Activated T-helper 17 cell treated with anti-CD3 and anti-CD28 coated beads, Interleukin-2, amount 50 U/mL, for 72 hours (primary cell): ENCODE results near the gene GPR143. TPM values are rescaled to one million over a fixed set of nuclear protein-coding genes. Genes with fewer than 3 reads are reported as not detected.

Experiments used
- ATAC-seq: fragments of 150-1000 bp; cut with Tn5 transposase; replicated peaks from 2 replicates; pipeline ENCODE4 v1.10.0; 2021; ENCODE audit warnings: mild to moderate bottlenecking, moderate library complexity
- H3K27ac Mint-ChIP-seq: one replicate; pipeline ENCODE4 v1.8.0; 2022; ENCODE audit warnings: mixed read lengths
- H3K27me3 Mint-ChIP-seq: one replicate; pipeline ENCODE4 v1.8.0; 2022; ENCODE audit warnings: mixed read lengths
- H3K36me3 Mint-ChIP-seq: one replicate; pipeline ENCODE4 v1.8.0; 2022; ENCODE audit warnings: low read depth, mild to moderate bottlenecking, mixed read lengths
- H3K4me1 Mint-ChIP-seq: one replicate; pipeline ENCODE4 v1.8.0; 2022; ENCODE audit warnings: mixed read lengths
- H3K4me3 Mint-ChIP-seq: one replicate; pipeline ENCODE4 v1.8.0; 2022; ENCODE audit warnings: mild to moderate bottlenecking, mixed read lengths
- H3K9me3 Mint-ChIP-seq: one replicate; pipeline ENCODE4 v1.8.0; 2022; ENCODE audit warnings: mixed read lengths
- total RNA-seq, 2 donors: library from RNA; stranded (reverse); gene quantifications; one replicate each; pipeline ENCODE4 v1.2.3, GENCODE V29; 2022

The GPR143 gene
- total RNA-seq, 2 donors from 2014 or later: not detected

- peaks cover 43% of the 10 kb centered on the region for H3K36me3 Mint-ChIP-seq
- no peak overlapping the region for H3K4me3 Mint-ChIP-seq
- no peaks in the 10 kb centered on the region for H3K27me3 Mint-ChIP-seq
- no peak for ATAC-seq
- H3K27ac Mint-ChIP-seq: no peak overlapping the region
- H3K9me3 Mint-ChIP-seq: no peaks in the 10 kb centered on the region
- H3K4me1 Mint-ChIP-seq: peaks cover 12% of the 10 kb centered on the region
Measured at GRCh38 chrX:9681422-9681821, 84.2 kb downstream of the GPR143 start.

DNA sequence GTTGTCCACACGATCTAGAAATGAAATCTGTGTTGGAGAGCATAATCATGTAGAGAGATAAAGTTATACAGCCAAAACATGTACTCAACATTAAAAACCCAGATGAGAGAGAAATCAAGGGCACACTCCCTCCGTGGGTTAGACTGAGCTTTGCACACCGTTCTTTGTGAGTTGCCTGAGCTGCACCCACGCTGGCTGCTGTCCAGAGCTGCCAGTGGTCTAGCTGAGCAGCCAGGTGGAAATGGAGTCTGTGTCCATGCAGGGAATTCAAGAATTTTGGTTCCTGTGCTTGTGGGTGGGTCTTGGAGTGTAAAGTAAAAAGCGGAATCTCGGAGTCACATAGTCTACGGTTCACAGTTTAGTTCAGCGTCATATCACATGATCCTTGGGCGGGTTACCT is 84.6 kb downstream of the GPR143 start:
- Mint-ChIP-seq H3K9me3 (no peaks in the 10 kb centered on the region), H3K4me1 (peaks cover 12% of the 10 kb centered on the region), H3K36me3 (peaks cover 39% of the 10 kb centered on the region), H3K4me3 (no peak overlapping the region), H3K27me3 (no peaks in the 10 kb centered on the region), H3K27ac (no peak overlapping the region)
- ATAC-seq: no peak

DNA sequence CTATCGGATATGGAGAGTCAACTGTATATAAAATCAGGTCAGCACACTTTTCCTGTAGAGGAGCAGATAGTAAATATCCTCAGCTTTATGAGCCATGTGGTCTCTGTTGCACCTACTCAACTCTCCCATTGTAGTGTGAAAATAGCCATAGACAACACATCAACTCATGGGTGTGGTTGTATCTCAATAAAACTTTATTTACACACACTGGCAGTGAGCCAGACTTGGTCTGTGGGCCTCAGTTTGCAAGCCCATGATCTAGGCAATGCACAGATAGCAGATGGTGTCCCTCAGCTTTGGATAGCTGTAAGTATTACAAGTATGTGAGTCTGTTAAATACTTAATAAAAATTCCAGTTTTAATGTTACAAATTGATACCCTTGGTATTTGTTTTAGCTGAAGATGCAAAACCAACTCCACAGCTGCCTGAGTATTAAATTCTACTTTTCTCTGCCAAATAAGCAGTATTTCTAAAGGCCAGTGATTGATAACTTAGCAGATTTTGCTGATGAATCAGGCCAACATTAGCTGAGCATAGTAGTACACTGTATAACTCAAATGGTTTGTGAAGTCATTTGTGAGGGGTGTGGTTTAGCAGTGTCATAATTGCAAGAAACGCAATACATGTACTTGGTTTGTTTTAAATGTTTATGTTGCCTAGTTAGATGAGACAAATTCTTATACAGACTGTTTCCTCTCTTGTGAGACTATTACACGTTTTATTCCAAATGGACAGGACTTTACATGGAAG is 87.3 kb downstream of the GPR143 start:
- H3K27ac Mint-ChIP-seq: peak overlapping the region; percentile 88
- peak overlapping the region; percentile 51 for H3K4me3 Mint-ChIP-seq
- H3K27me3 Mint-ChIP-seq: no peaks in the 10 kb centered on the region
- no peaks in the 10 kb centered on the region for H3K9me3 Mint-ChIP-seq
- H3K36me3 Mint-ChIP-seq: peaks cover 25% of the 10 kb centered on the region
- H3K4me1 Mint-ChIP-seq: peaks cover 12% of the 10 kb centered on the region
- no peak for ATAC-seq

- Mint-ChIP-seq H3K27ac (peak overlapping the region; percentile 88), H3K9me3 (no peaks in the 10 kb centered on the region), H3K36me3 (peaks cover 37% of the 10 kb centered on the region), H3K27me3 (no peaks in the 10 kb centered on the region), H3K4me1 (peaks cover 12% of the 10 kb centered on the region), H3K4me3 (peak overlapping the region; percentile 51)
- peak; percentile 98 for ATAC-seq
Measured at GRCh38 chrX:9677098-9677739, 88.4 kb downstream of the GPR143 start.

DNA sequence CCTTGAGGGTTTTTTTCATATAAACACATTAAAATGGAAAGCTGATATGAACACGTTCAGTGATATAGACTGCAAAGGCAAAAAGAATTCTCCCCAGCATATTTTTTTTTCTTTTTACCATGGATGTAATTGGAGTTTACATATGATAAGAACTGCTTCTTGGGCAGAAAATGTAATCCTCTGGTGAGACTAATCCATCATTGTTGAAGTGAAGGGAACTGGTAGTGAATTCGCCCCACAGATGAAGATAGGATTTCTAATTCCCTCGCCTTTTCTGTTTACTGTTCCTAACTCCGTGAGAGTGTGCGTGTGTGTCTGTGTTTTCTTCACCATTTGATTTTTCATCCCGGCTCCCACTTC is 88.9 kb downstream of the GPR143 start:
- Mint-ChIP-seq H3K27ac (peak overlapping the region; percentile 76), H3K4me3 (peak overlapping the region; percentile 23)

GRCh38 chrX:9676306-9676705 is 89.3 kb downstream of the GPR143 start:
- H3K4me1 Mint-ChIP-seq: peaks cover 12% of the 10 kb centered on the region
- ATAC-seq: no peak
- H3K36me3 Mint-ChIP-seq: peaks cover 43% of the 10 kb centered on the region
- no peak overlapping the region for H3K4me3 Mint-ChIP-seq
- H3K27ac Mint-ChIP-seq: no peak overlapping the region
- no peaks in the 10 kb centered on the region for H3K27me3 Mint-ChIP-seq
- no peaks in the 10 kb centered on the region for H3K9me3 Mint-ChIP-seq

More for the DNA sequence above, 88.9 kb downstream of the GPR143 start:
- peaks cover 12% of the 10 kb centered on the region for H3K4me1 Mint-ChIP-seq
- ATAC-seq: no peak
- H3K27me3 Mint-ChIP-seq: no peaks in the 10 kb centered on the region
- H3K9me3 Mint-ChIP-seq: no peaks in the 10 kb centered on the region
- peaks cover 42% of the 10 kb centered on the region for H3K36me3 Mint-ChIP-seq

Other genes starting within 250 kb of the GPR143 start
- gene SHROOM2, start 20.6 kb upstream of the GPR143 start, total RNA-seq: not detected
- not detected for gene CLDN34, start 201.5 kb upstream of the GPR143 start, total RNA-seq